WTC11 (cell line): ENCODE data around the gene LAMA3. TPM values are rescaled to one million over a fixed set of nuclear protein-coding genes. Genes with fewer than 3 reads are reported as not detected.

Experiments used
- ATAC-seq: fragments of 200-7000 bp; cut with Tn5 transposase; 2 replicates; pipeline ENCODE4 v1.10.0; 2021; ENCODE audit warnings: mild to moderate bottlenecking, moderate library complexity
- CTCF ChIA-PET: fragments of 300-600 bp; sonication (Branson Sonifier 250); formaldehyde crosslinking; loops from one replicate; lab custom pipeline; 2021; ENCODE audit warnings: antibody characterized with exemption; lab: Charles Lee
- POLR2A ChIA-PET: fragments of 350-600 bp; sonication (Branson Sonifier 250); formaldehyde crosslinking; loops from one replicate; lab custom pipeline; 2021; ENCODE audit warnings: antibody characterized with exemption; lab: Charles Lee
- DNase-seq: peaks from one replicate; pipeline ENCODE4 v3.0.0; 2021; ENCODE audit warnings: low spot score
- H3K27ac Mint-ChIP-seq: 2 replicates; pipeline ENCODE4 v1.8.0; 2021; ENCODE audit warnings: mixed read lengths
- H3K27me3 Mint-ChIP-seq: 2 replicates; pipeline ENCODE4 v1.8.0; 2021; ENCODE audit warnings: low read depth, mild to moderate bottlenecking, moderate library complexity, mixed read lengths
- H3K36me3 Mint-ChIP-seq: 2 replicates; pipeline ENCODE4 v1.8.0; 2021; ENCODE audit warnings: mixed read lengths
- H3K4me1 Mint-ChIP-seq: 2 replicates; pipeline ENCODE4 v1.8.0; 2022; ENCODE audit warnings: mixed read lengths
- H3K4me3 Mint-ChIP-seq: 2 replicates; pipeline ENCODE4 v1.8.0; 2021; ENCODE audit warnings: mild to moderate bottlenecking, moderate library complexity, mixed read lengths
- H3K9me3 Mint-ChIP-seq: 2 replicates; pipeline ENCODE4 v1.8.0; 2021; ENCODE audit warnings: mixed read lengths
- AFF4 ChIP-seq: sonication (generic); formaldehyde crosslinking; IDR thresholded peaks from 2 replicates; pipeline ENCODE4 v1.8.1; 2023; ENCODE audit warnings: mild to moderate bottlenecking, missing genetic modification reagents, borderline replicate concordance
- E2F4 ChIP-seq: sonication (generic); formaldehyde crosslinking; IDR thresholded peaks from 2 replicates; pipeline ENCODE4 v1.8.1; 2022; ENCODE audit warnings: low read depth, mild to moderate bottlenecking, moderate library complexity, missing genetic modification reagents, borderline replicate concordance
- ELF4 ChIP-seq: sonication (generic); formaldehyde crosslinking; IDR thresholded peaks from 2 replicates; pipeline ENCODE4 v1.8.1; 2022; ENCODE audit warnings: low read depth, mild to moderate bottlenecking, moderate library complexity, missing genetic modification reagents
- GTF2I ChIP-seq: fragments of 250-450 bp; sonication (Bioruptor Pico); conservative IDR thresholded peaks from 2 replicates; pipeline ENCODE4 v1.4.0; 2021; ENCODE audit warnings: mild to moderate bottlenecking
- JUN ChIP-seq: sonication (generic); formaldehyde crosslinking; IDR thresholded peaks from 2 replicates; pipeline ENCODE4 v1.8.0; 2023; ENCODE audit warnings: mild to moderate bottlenecking, missing genetic modification reagents
- KAT7 ChIP-seq: sonication (generic); formaldehyde crosslinking; IDR thresholded peaks from 2 replicates; pipeline ENCODE4 v1.8.1; 2023; ENCODE audit warnings: missing genetic modification reagents, mild to moderate bottlenecking, borderline replicate concordance
- NR2C2 ChIP-seq: sonication (generic); formaldehyde crosslinking; IDR thresholded peaks from 2 replicates; pipeline ENCODE4 v1.8.0; 2022; ENCODE audit warnings: mild to moderate bottlenecking, missing genetic modification reagents
- NR3C1 ChIP-seq: sonication (generic); formaldehyde crosslinking; conservative IDR thresholded peaks from 2 replicates; pipeline ENCODE4 v1.8.1; 2023; ENCODE audit warnings: low read depth, mild to moderate bottlenecking, missing genetic modification reagents
- SMAD3 ChIP-seq: sonication (generic); formaldehyde crosslinking; IDR thresholded peaks from 2 replicates; pipeline ENCODE4 v1.8.0; 2022; ENCODE audit warnings: missing genetic modification reagents, mild to moderate bottlenecking, borderline replicate concordance
- SMAD4 ChIP-seq: sonication (generic); formaldehyde crosslinking; IDR thresholded peaks from 2 replicates; pipeline ENCODE4 v1.8.0; 2022; ENCODE audit warnings: mild to moderate bottlenecking, missing genetic modification reagents
- SP1 ChIP-seq: sonication (generic); formaldehyde crosslinking; conservative IDR thresholded peaks from 2 replicates; pipeline ENCODE4 v1.8.1; 2022; ENCODE audit warnings: missing genetic modification reagents
- TP53 ChIP-seq: sonication (generic); formaldehyde crosslinking; IDR thresholded peaks from 2 replicates; pipeline ENCODE4 v1.8.1; 2023; ENCODE audit warnings: mild to moderate bottlenecking, missing genetic modification reagents
- ZNF263 ChIP-seq: sonication (generic); formaldehyde crosslinking; IDR thresholded peaks from 2 replicates; pipeline ENCODE4 v1.8.1; 2022; ENCODE audit warnings: low read depth, mild to moderate bottlenecking, moderate library complexity, missing genetic modification reagents
- ZNF281 ChIP-seq: sonication (generic); formaldehyde crosslinking; IDR thresholded peaks from 2 replicates; pipeline ENCODE4 v1.8.0; 2023; ENCODE audit warnings: mild to moderate bottlenecking, missing genetic modification reagents
- ZNF512 ChIP-seq: sonication (generic); formaldehyde crosslinking; IDR thresholded peaks from 2 replicates; pipeline ENCODE4 v1.8.1; 2022; ENCODE audit warnings: missing genetic modification reagents, borderline replicate concordance
- ZNF532 ChIP-seq: fragments of 250-450 bp; sonication (Bioruptor Pico); IDR thresholded peaks from 2 replicates; pipeline ENCODE4 v1.9.0; 2021; ENCODE audit warnings: mild to moderate bottlenecking, borderline replicate concordance
- total RNA-seq: library from RNA; stranded (reverse); gene quantifications from 3 replicates; pipeline ENCODE4 v1.2.3, GENCODE V29; 2021

LAMA3 gene
- total RNA-seq, 1 experiment from 2014 or later, result 0.83 TPM

GRCh38 chr18:23837591-23837990 is 148.3 kb downstream of the LAMA3 start:
- Mint-ChIP-seq H3K4me3 (no peak overlapping the region), H3K4me1 (no peaks in the 10 kb centered on the region), H3K9me3 (no peaks in the 10 kb centered on the region), H3K27ac (no peak overlapping the region), H3K27me3 (no peaks in the 10 kb centered on the region), H3K36me3 (no peaks in the 10 kb centered on the region)
- TF ChIP-seq KAT7 (CRISPR knock-in tag) (no peak), GTF2I (CRISPR knock-in tag) (no peak), E2F4 (CRISPR knock-in tag) (no peak), SP1 (no peak), TP53 (CRISPR knock-in tag) (no peak), AFF4 (CRISPR knock-in tag) (no peak), NR2C2 (CRISPR knock-in tag) (no peak), NR3C1 (CRISPR knock-in tag) (no peak), SMAD3 (CRISPR knock-in tag) (no peak), ZNF512 (CRISPR knock-in tag) (no peak), JUN (CRISPR knock-in tag) (no peak), ZNF281 (CRISPR knock-in tag) (no peak)
- ChIA-PET CTCF (interaction anchor here (0.6 to 1.8 kb wide), 2 partner anchors 13 to 80 kb away, joined by 3 to 4 read pairs; no protein-coding TSS in a partner anchor), POLR2A (no interaction called here)
- no peak for DNase-seq
- ATAC-seq, result no peak

GRCh38 chr18:23838233-23838632 is 149.0 kb downstream of the LAMA3 start:
- no peak overlapping the region for H3K27ac Mint-ChIP-seq
- TF ChIP-seq ZNF263 (CRISPR knock-in tag) (no peak), SMAD3 (CRISPR knock-in tag) (no peak), ELF4 (CRISPR knock-in tag) (no peak), ZNF532 (CRISPR knock-in tag) (no peak), SMAD4 (CRISPR knock-in tag) (no peak), SP1 (no peak), AFF4 (CRISPR knock-in tag) (no peak), JUN (CRISPR knock-in tag) (no peak)
- H3K9me3 Mint-ChIP-seq, result no peaks in the 10 kb centered on the region
- POLR2A ChIA-PET, result no interaction called here
- no peak for DNase-seq
- ATAC-seq, result no peak
- H3K4me1 Mint-ChIP-seq, result no peaks in the 10 kb centered on the region; the same call in 1 of the 2 replicates
- H3K27me3 Mint-ChIP-seq, result no peaks in the 10 kb centered on the region
- H3K36me3 Mint-ChIP-seq, result no peaks in the 10 kb centered on the region
- H3K4me3 Mint-ChIP-seq, result no peak overlapping the region
- CTCF ChIA-PET, result interaction anchor here (0.6 to 1.8 kb wide), 2 partner anchors 80 to 178 kb away, joined by 3 to 4 read pairs; no protein-coding TSS in a partner anchor
